Skeletal muscle cell (primary cell): ENCODE data around the gene DPT.
"Not testable (repeated sequence)": the region's sequence is repeated elsewhere in the genome, so short reads cannot be mapped to it uniquely, and the experiment has no call there.

Experiments
- DNase-seq: peaks from one replicate; pipeline ENCODE4 v3.0.0-alpha.2; 2010; ENCODE audit warnings: low read depth
- H3K4me3 ChIP-seq: 2 replicates; pipeline ENCODE4 v1.5.1; 2011; ENCODE audit warnings: low read depth, mild to moderate bottlenecking, control low read depth, low read length, moderate library complexity

DPT gene

GRCh38 chr1:168728473-168729404 is at the start of gene DPT:
DPT (minus strand) TSS chr1:168729206; CDS start chr1:168729174, 32 bp downstream.
- DNase-seq = no peak

GRCh38 chr1:168775366-168775765 is 46.4 kb upstream of the DPT start:
- H3K4me3 ChIP-seq = no peak overlapping the region
- DNase-seq = no peak

More at GRCh38 chr1:168728473-168729404, at the start of gene DPT:
- no peak within 1 kb of the TSS for H3K4me3 ChIP-seq

- no peak overlapping the region for H3K4me3 ChIP-seq
- peak; percentile 65 for DNase-seq
Observed at GRCh38 chr1:168774241-168774640, 45.2 kb upstream of the DPT start.

- no peak for DNase-seq
- H3K4me3 ChIP-seq = no peak overlapping the region
Observed at GRCh38 chr1:168772428-168773060, 43.5 kb upstream of the DPT start.

- H3K4me3 ChIP-seq = no peak overlapping the region
- DNase-seq = no peak
Observed at GRCh38 chr1:168771104-168771630, 42.2 kb upstream of the DPT start.

- not testable (repeated sequence) for DNase-seq, H3K4me3 ChIP-seq
Observed at GRCh38 chr1:168769893-168770292, 40.9 kb upstream of the DPT start.

- no peak for DNase-seq
- no peak overlapping the region for H3K4me3 ChIP-seq
Observed at GRCh38 chr1:168767894-168768584, 39.0 kb upstream of the DPT start.

- no peak overlapping the region for H3K4me3 ChIP-seq
- DNase-seq = no peak
Observed at GRCh38 chr1:168766568-168766967, 37.6 kb upstream of the DPT start.

- H3K4me3 ChIP-seq = no peak overlapping the region
- DNase-seq = no peak
Observed at GRCh38 chr1:168763031-168763430, 34.0 kb upstream of the DPT start.

GRCh38 chr1:168762473-168762872 is 33.5 kb upstream of the DPT start:
- DNase-seq = no peak
- H3K4me3 ChIP-seq = no peak overlapping the region

- no peak for DNase-seq
- no peak overlapping the region for H3K4me3 ChIP-seq
Observed at GRCh38 chr1:168760781-168761180, 31.8 kb upstream of the DPT start.

- DNase-seq = no peak
- H3K4me3 ChIP-seq = no peak overlapping the region
Observed at GRCh38 chr1:168760241-168760640, 31.2 kb upstream of the DPT start.

GRCh38 chr1:168759077-168759476 is 30.1 kb upstream of the DPT start:
- H3K4me3 ChIP-seq = no peak overlapping the region
- no peak for DNase-seq

- H3K4me3 ChIP-seq = no peak overlapping the region
- no peak for DNase-seq
Observed at GRCh38 chr1:168758503-168758902, 29.5 kb upstream of the DPT start.

GRCh38 chr1:168755800-168756418 is 26.9 kb upstream of the DPT start:
- no peak overlapping the region for H3K4me3 ChIP-seq
- DNase-seq = no peak

- DNase-seq = no peak
- no peak overlapping the region for H3K4me3 ChIP-seq
Observed at GRCh38 chr1:168752171-168752832, 23.3 kb upstream of the DPT start.

- no peak overlapping the region for H3K4me3 ChIP-seq
- DNase-seq = no peak
Observed at GRCh38 chr1:168751195-168751650, 22.2 kb upstream of the DPT start.

- no peak overlapping the region for H3K4me3 ChIP-seq
- DNase-seq = no peak
Observed at GRCh38 chr1:168742994-168743650, 14.1 kb upstream of the DPT start.
